SK-N-SH (cell line): ENCODE data around the gene TMEM97.

Experiments
- CHD2 ChIP-seq: fragments of 150-350 bp; IDR thresholded peaks from 2 replicates; pipeline ENCODE4 v1.6.1; 2018; ENCODE audit warnings: low read length; ENCODE audit not compliant: partially characterized antibody
- FOSL2 ChIP-seq: IDR thresholded peaks from 2 replicates; pipeline ENCODE4 v1.4.0; 2012; ENCODE audit warnings: low read depth, mild to moderate bottlenecking, moderate library complexity, borderline replicate concordance
- MAX ChIP-seq: IDR thresholded peaks from 2 replicates; pipeline ENCODE4 v1.4.0; 2012; ENCODE audit warnings: low read depth
- RXRA ChIP-seq: IDR thresholded peaks from 2 replicates; pipeline ENCODE4 v1.4.0; 2012; ENCODE audit warnings: low read depth, mild to moderate bottlenecking, borderline replicate concordance
- TF ChIP-seq, protein P1 (sequence below): fragments of 200-600 bp; sonication (generic); IDR thresholded peaks from 2 replicates; pipeline ENCODE4 v1.6.1; 2017; ENCODE audit warnings: antibody characterized with exemption, mild to moderate bottlenecking, moderate library complexity
- TF ChIP-seq, protein P2 (sequence below): IDR thresholded peaks from 2 replicates; pipeline ENCODE4 v1.6.1; 2012; ENCODE audit warnings: mild to moderate bottlenecking, low read depth, low read length, moderate library complexity

DNA sequence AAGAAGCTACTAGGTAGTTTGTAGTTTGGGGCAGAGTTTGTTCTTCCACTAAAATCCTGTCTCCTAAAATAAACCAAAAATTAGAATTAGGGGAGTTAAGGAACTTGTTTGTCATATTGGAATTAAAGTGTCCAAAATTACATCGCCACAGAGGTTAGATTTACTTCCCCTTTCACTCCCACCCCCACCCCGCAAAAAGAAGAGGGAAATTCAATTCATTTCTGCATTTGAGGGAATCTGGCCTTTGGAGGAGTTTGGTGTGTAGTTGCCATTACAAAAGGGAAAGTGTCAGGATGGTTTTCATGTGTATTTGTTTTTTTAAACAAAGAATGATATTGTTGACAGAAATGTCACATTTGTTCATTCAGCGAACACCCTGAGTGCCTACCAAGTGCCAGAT lies 5.8 kb downstream of the TMEM97 start:
- TF ChIP-seq FOSL2, result no peak
- TF ChIP-seq, protein P1, sequence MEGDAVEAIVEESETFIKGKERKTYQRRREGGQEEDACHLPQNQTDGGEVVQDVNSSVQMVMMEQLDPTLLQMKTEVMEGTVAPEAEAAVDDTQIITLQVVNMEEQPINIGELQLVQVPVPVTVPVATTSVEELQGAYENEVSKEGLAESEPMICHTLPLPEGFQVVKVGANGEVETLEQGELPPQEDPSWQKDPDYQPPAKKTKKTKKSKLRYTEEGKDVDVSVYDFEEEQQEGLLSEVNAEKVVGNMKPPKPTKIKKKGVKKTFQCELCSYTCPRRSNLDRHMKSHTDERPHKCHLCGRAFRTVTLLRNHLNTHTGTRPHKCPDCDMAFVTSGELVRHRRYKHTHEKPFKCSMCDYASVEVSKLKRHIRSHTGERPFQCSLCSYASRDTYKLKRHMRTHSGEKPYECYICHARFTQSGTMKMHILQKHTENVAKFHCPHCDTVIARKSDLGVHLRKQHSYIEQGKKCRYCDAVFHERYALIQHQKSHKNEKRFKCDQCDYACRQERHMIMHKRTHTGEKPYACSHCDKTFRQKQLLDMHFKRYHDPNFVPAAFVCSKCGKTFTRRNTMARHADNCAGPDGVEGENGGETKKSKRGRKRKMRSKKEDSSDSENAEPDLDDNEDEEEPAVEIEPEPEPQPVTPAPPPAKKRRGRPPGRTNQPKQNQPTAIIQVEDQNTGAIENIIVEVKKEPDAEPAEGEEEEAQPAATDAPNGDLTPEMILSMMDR, result no peak
- TF ChIP-seq RXRA, result no peak
- TF ChIP-seq, protein P2, sequence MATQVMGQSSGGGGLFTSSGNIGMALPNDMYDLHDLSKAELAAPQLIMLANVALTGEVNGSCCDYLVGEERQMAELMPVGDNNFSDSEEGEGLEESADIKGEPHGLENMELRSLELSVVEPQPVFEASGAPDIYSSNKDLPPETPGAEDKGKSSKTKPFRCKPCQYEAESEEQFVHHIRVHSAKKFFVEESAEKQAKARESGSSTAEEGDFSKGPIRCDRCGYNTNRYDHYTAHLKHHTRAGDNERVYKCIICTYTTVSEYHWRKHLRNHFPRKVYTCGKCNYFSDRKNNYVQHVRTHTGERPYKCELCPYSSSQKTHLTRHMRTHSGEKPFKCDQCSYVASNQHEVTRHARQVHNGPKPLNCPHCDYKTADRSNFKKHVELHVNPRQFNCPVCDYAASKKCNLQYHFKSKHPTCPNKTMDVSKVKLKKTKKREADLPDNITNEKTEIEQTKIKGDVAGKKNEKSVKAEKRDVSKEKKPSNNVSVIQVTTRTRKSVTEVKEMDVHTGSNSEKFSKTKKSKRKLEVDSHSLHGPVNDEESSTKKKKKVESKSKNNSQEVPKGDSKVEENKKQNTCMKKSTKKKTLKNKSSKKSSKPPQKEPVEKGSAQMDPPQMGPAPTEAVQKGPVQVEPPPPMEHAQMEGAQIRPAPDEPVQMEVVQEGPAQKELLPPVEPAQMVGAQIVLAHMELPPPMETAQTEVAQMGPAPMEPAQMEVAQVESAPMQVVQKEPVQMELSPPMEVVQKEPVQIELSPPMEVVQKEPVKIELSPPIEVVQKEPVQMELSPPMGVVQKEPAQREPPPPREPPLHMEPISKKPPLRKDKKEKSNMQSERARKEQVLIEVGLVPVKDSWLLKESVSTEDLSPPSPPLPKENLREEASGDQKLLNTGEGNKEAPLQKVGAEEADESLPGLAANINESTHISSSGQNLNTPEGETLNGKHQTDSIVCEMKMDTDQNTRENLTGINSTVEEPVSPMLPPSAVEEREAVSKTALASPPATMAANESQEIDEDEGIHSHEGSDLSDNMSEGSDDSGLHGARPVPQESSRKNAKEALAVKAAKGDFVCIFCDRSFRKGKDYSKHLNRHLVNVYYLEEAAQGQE, result no peak
- TF ChIP-seq MAX, result no peak
- no peak for TF ChIP-seq CHD2
